HCT116 (cell line): Measurements from ENCODE around the gene CTR9. TPM values are rescaled to one million over a fixed set of nuclear protein-coding genes. Genes with fewer than 3 reads are reported as not detected.

Experiments used
- ATAC-seq: fragments of 200-7000 bp; cut with Tn5 transposase; 2 replicates; pipeline ENCODE4 v1.9.1; 2020; ENCODE audit warnings: mild to moderate bottlenecking, moderate library complexity
- BruUV-seq: library from RNA; stranded (reverse); fragments of 400-500 nt; replicated peaks from 2 replicates; lab custom pipeline; 2021; lab: Mats Ljungman, UMichigan
- CTCF ChIA-PET: fragments of 300-600 bp; sonication (Branson Sonifier 250); formaldehyde crosslinking; loops from one replicate; lab custom pipeline; 2021; ENCODE audit warnings: antibody characterized with exemption; lab: Charles Lee
- POLR2A ChIA-PET: fragments of 300-600, 350-600 bp; sonication (Branson Sonifier 250); formaldehyde crosslinking; loops from one replicate; lab custom pipeline; 2021; ENCODE audit warnings: antibody characterized with exemption; lab: Charles Lee
- RAD21 ChIA-PET, 2 experiments: fragments of 300-600 bp; sonication (Branson Sonifier 250); formaldehyde crosslinking; loops; one replicate each; lab custom pipeline; 2023; ENCODE audit warnings: low total read pairs in 2 of 2; ENCODE audit not compliant: uncharacterized antibody in 2 of 2, unreplicated experiment in 2 of 2, low non-redundant PET in 1 of 2; lab: Charles Lee
- DNase-seq: peaks from one replicate; pipeline ENCODE4 v3.0.0-alpha.2; 2010; ENCODE audit warnings: low read depth, low spot score
- H2AFZ ChIP-seq: fragments of 200-600 bp; shearing (Covaris generic), sonication (generic); 2 replicates; pipeline ENCODE4 v1.6.1; 2017; ENCODE audit warnings: low read depth, mixed run types, mixed read lengths, antibody characterized with exemption, low read length; ENCODE audit not compliant: poor library complexity, severe bottlenecking
- H3K27ac ChIP-seq: 2 replicates; pipeline ENCODE4 v1.5.1; 2012; ENCODE audit warnings: low read depth, low read length
- H3K27me3 ChIP-seq: fragments of 200-600 bp; sonication (generic); 2 replicates; pipeline ENCODE4 v1.6.1; 2016; ENCODE audit warnings: mixed run types, low read length, mixed read lengths; ENCODE audit not compliant: insufficient read depth
- H3K36me3 ChIP-seq, 2 experiments: fragments of 200-500 bp in 1 of 2; fragments of 200-600 bp in 1 of 2; sonication (Bioruptor generic) in 1 of 2; sonication (generic) in 1 of 2; 2 replicates each; pipeline versions ENCODE4 v1.5.1 to v1.6.1; 2014 to 2016; ENCODE audit warnings: low read length in 2 of 2, inconsistent platforms in 1 of 2, mixed read lengths in 1 of 2, mixed run types in 1 of 2; ENCODE audit not compliant: insufficient read depth in 2 of 2, control insufficient read depth in 1 of 2
- H3K4me1 ChIP-seq, 2 experiments: fragments of 200-600 bp in 1 of 2; sonication (generic) in 1 of 2; 2 replicates each; pipeline versions ENCODE4 v1.5.1 to v1.6.1; 2012 to 2017; ENCODE audit warnings: low read length in 2 of 2, inconsistent platforms in 1 of 2, mild to moderate bottlenecking in 1 of 2, mixed read lengths in 1 of 2, mixed run types in 1 of 2, moderate library complexity in 1 of 2; ENCODE audit not compliant: insufficient read depth in 2 of 2, control insufficient read depth in 1 of 2
- H3K4me2 ChIP-seq: fragments of 200-600 bp; sonication (generic); 2 replicates; pipeline ENCODE4 v1.6.1; 2017; ENCODE audit warnings: mixed run types, low read length, mixed read lengths
- H3K4me3 ChIP-seq, 2 experiments: fragments of 200-600 bp in 1 of 2; sonication (generic) in 1 of 2; replicated peaks in 1 of 2; 2 replicates each; pipeline ENCODE4 v1.5.1; 2011 to 2016; ENCODE audit warnings: low read length in 2 of 2, control low read depth in 1 of 2, low read depth in 1 of 2, mild to moderate bottlenecking in 1 of 2, mixed read lengths in 1 of 2, mixed run types in 1 of 2
- H3K79me2 ChIP-seq: fragments of 200-600 bp; sonication (generic); 2 replicates; pipeline ENCODE4 v1.6.1; 2017; ENCODE audit warnings: mild to moderate bottlenecking, mixed run types, low read length, moderate library complexity, mixed read lengths; ENCODE audit not compliant: insufficient read depth
- H3K9ac ChIP-seq: fragments of 200-600 bp; sonication (generic); 2 replicates; pipeline ENCODE4 v1.6.1; 2016; ENCODE audit warnings: low read length, mixed read lengths
- H3K9me2 ChIP-seq: fragments of 200-600 bp; sonication (generic), shearing (Covaris generic); 2 replicates; pipeline ENCODE4 v1.6.1; 2017; ENCODE audit warnings: mixed run types, mild to moderate bottlenecking, moderate library complexity; ENCODE audit not compliant: insufficient read depth
- H3K9me3 ChIP-seq, 2 experiments: fragments of 200-500 bp in 1 of 2; fragments of 200-600 bp in 1 of 2; sonication (Bioruptor generic) in 1 of 2; sonication (generic) in 1 of 2; 2 replicates each; pipeline ENCODE4 v1.6.1; 2014 to 2017; ENCODE audit warnings: low read length in 2 of 2, mixed read lengths in 2 of 2, inconsistent platforms in 1 of 2, low read depth in 1 of 2, mild to moderate bottlenecking in 1 of 2, mixed run types in 1 of 2, moderate library complexity in 1 of 2; ENCODE audit not compliant: control insufficient read depth in 1 of 2, insufficient read depth in 1 of 2
- H4K20me1 ChIP-seq: fragments of 200-600 bp; sonication (generic), shearing (Covaris generic); 2 replicates; pipeline ENCODE4 v1.6.1; 2017; ENCODE audit warnings: mixed run types, mild to moderate bottlenecking, moderate library complexity; ENCODE audit not compliant: insufficient read depth
- CEBPB ChIP-seq: IDR thresholded peaks from 2 replicates; pipeline ENCODE4 v1.6.1; 2012; ENCODE audit warnings: low read depth
- EGR1 ChIP-seq: IDR thresholded peaks from 2 replicates; pipeline ENCODE4 v1.6.1; 2012; ENCODE audit warnings: low read depth
- ELF1 ChIP-seq: IDR thresholded peaks from 2 replicates; pipeline ENCODE4 v1.6.1; 2012; ENCODE audit warnings: low read depth, borderline replicate concordance
- EZH2 ChIP-seq: fragments of 200-600 bp; sonication (generic); IDR thresholded peaks from 2 replicates; pipeline ENCODE4 v1.6.1; 2017; ENCODE audit warnings: antibody characterized with exemption, mixed run types
- EZH2phosphoT487 ChIP-seq: fragments of 200-600 bp; IDR thresholded peaks from 2 replicates; pipeline ENCODE4 v1.6.1; 2018; ENCODE audit warnings: antibody characterized with exemption, borderline replicate concordance
- FOSL1 ChIP-seq: IDR thresholded peaks from 2 replicates; pipeline ENCODE4 v1.6.1; 2012; ENCODE audit warnings: low read depth
- JUND ChIP-seq: IDR thresholded peaks from 2 replicates; pipeline ENCODE4 v1.6.1; 2012
- POLR2A ChIP-seq: IDR thresholded peaks from 2 replicates; pipeline ENCODE4 v1.7.0; 2011; ENCODE audit warnings: borderline replicate concordance; ENCODE audit not compliant: insufficient read depth, insufficient read length; ENCODE audit errors: extremely low read depth
- RAD21 ChIP-seq: IDR thresholded peaks from 2 replicates; pipeline ENCODE4 v1.6.1; 2012; ENCODE audit warnings: low read depth, mild to moderate bottlenecking
- SIN3A ChIP-seq: IDR thresholded peaks from 2 replicates; pipeline ENCODE4 v1.6.1; 2012; ENCODE audit warnings: low read depth
- SP1 ChIP-seq: IDR thresholded peaks from 2 replicates; pipeline ENCODE4 v1.6.1; 2012; ENCODE audit warnings: low read depth
- YY1 ChIP-seq: IDR thresholded peaks from 2 replicates; pipeline ENCODE4 v1.6.1; 2011; ENCODE audit warnings: low read length, low read depth, moderate library complexity, mild to moderate bottlenecking; ENCODE audit not compliant: insufficient replicate concordance; ENCODE audit errors: extremely low read depth
- ZBTB33 ChIP-seq: IDR thresholded peaks from 2 replicates; pipeline ENCODE4 v1.6.1; 2011; ENCODE audit warnings: mild to moderate bottlenecking, low read length, moderate library complexity; ENCODE audit not compliant: insufficient replicate concordance; ENCODE audit errors: extremely low read depth
- intact Hi-C: fragments of 100-400 bp; cut with micrococcal nuclease; formaldehyde crosslinking; loops from 2 replicates; pipeline ENCODE4 v1.10.0; 2022
- total RNA-seq: library from RNA; stranded (reverse); gene quantifications from one replicate; pipeline ENCODE4 v1.2.1, GENCODE V29; 2021; ENCODE audit not compliant: unreplicated experiment
- TF ChIP-seq, protein P1 (sequence below): IDR thresholded peaks from 2 replicates; pipeline ENCODE4 v1.6.1; 2012

CTR9 gene
- total RNA-seq, 1 experiment from 2014 or later: 68.4 TPM

DNA sequence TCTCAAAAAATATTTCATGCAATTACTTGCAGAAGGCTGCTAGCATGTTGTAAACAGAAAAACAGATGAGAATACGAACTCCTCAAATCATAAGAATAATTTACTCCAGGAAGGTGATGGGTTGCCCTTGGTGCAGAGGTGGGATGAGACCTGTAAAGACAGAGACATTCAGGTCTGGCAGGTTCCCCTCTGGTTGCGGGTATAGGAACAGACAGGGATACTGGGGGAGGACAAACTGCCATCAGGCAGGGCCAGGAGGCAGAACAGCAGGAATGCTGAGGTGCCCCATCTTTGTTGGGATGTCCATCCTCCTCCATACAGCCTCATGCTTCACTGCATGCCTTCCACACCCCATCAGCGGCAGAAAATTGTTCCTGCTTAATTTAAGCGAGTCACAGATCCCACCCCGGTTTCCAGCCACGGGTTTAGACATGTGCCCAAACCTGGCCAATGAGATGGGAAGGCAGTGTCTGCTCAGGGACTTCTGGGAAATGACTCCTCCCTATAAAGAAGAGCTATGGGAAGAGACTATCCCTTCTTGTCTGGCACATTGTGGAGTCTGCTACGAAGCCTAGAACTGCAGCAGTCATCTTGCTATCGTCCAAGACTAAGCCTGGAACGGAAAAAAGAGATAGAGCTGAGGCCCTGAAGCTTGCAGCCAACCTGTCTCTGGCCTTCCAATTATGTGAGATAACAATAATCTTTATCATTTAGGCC, 34.3 kb upstream of the CTR9 start:
- no peaks in the 10 kb centered on the region for H3K36me3 ChIP-seq

DNA sequence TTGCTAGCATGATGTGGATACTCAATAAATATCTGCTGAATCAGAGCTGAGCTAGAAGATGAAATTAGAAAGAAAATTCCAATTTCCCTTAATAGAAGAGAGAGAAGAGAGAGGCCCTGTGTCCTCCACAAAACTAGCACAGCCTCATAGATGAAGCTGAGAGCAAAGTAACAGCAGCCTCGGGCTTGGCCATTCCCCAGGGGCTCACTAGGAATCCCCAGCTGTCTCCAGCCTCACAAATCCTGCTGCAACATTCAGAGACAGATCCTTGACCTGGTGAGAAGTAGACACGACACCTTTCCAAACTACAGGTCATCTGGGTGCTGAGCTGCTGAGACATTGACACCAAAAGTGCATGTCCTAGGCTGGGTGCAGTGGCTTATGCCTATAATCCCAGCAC, 31.4 kb upstream of the CTR9 start:
- POLR2A ChIA-PET: no interaction called here
- ATAC-seq (no peak), DNase-seq (no peak)
- Histone ChIP-seq H3K27ac (no peak overlapping the region), H3K4me1 (peaks cover 6 to 32% of the 10 kb centered on the region in 2 experiments; a peak in 3 of 4 replicates), H3K4me3 (no peak overlapping the region), H3K9ac (no peak overlapping the region), H3K4me2 (no peak overlapping the region), H2AFZ (no peak overlapping the region), H3K79me2 (no peaks in the 10 kb centered on the region), H3K9me2 (no peaks in the 10 kb centered on the region), H3K27me3 (no peaks in the 10 kb centered on the region), H3K36me3 (no peaks in the 10 kb centered on the region), H3K9me3 (0 out of 4 replicates have a peak, but pooled peaks cover 0 to 6% of the 10 kb centered on the region in 2 experiments), H4K20me1 (no peaks in the 10 kb centered on the region)
- intact Hi-C loops: no loop called here
- RAD21 ChIA-PET: no interaction called here
- CTCF ChIA-PET: no interaction called here
- no TSS peak for BruUV-seq
- no peak for TF ChIP-seq EZH2
- no peak for TF ChIP-seq YY1
- TF ChIP-seq SP1: no peak
- no peak for TF ChIP-seq JUND
- no peak for TF ChIP-seq ELF1
- no peak for TF ChIP-seq CEBPB
- no peak for TF ChIP-seq FOSL1
- TF ChIP-seq POLR2A: no peak
- no peak for TF ChIP-seq SIN3A
- no peak for TF ChIP-seq RAD21
- no peak for TF ChIP-seq EGR1
- TF ChIP-seq, protein P1, sequence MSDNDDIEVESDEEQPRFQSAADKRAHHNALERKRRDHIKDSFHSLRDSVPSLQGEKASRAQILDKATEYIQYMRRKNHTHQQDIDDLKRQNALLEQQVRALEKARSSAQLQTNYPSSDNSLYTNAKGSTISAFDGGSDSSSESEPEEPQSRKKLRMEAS: no peak
- TF ChIP-seq EZH2phosphoT487: no peak

More for the DNA sequence above, 34.3 kb upstream of the CTR9 start:
- H2AFZ ChIP-seq: no peak overlapping the region
- no peak for TF ChIP-seq ZBTB33
- TF ChIP-seq YY1: no peak
- TF ChIP-seq, all 23 proteins: peak for 0
- POLR2A ChIA-PET: interaction anchor here (1.6 kb wide), 1 partner anchor 56 kb away, joined by 5 read pairs; no protein-coding TSS in a partner anchor
- CTCF ChIA-PET: no interaction called here
- RAD21 ChIA-PET: no interaction called here
- no peak overlapping the region for H3K4me3 ChIP-seq
- no peak for DNase-seq
- H4K20me1 ChIP-seq: no peaks in the 10 kb centered on the region
- H3K4me1 ChIP-seq: peaks cover 2 to 17% of the 10 kb centered on the region in 2 experiments; a peak in 3 of 4 replicates
- H3K9ac ChIP-seq: no peak overlapping the region
- H3K27ac ChIP-seq: no peak overlapping the region
- no peaks in the 10 kb centered on the region for H3K9me2 ChIP-seq
- no peak for ATAC-seq
- intact Hi-C loops: no loop called here
- H3K79me2 ChIP-seq: no peaks in the 10 kb centered on the region
- no TSS peak for BruUV-seq
- H3K27me3 ChIP-seq: no peaks in the 10 kb centered on the region
- no peak overlapping the region for H3K4me2 ChIP-seq
- no peaks in the 10 kb centered on the region for H3K9me3 ChIP-seq
